ENCODE measurements around the gene PAN3. TPM values are rescaled to one million over a fixed set of nuclear protein-coding genes. Genes with fewer than 3 reads are reported as not detected.

Gene PAN3
- total and polyA plus RNA-seq, 2 experiments from 2014 or later, result 7.8 to 25.1 TPM

- Histone ChIP-seq H3K27ac (no peak overlapping the region), H3K4me1 (ENCODE audit: low read depth) (no peaks in the 10 kb centered on the region), H3K36me3 (no peaks in the 10 kb centered on the region), H3K27me3 (no peaks in the 10 kb centered on the region), H3K4me3 (no peak overlapping the region), H3K9me3 (ENCODE audit: low read depth) (no peaks in the 10 kb centered on the region)
- TF ChIP-seq CTCF (IDR thresholded peaks at IDR 0.05; ENCODE audit: low read depth, low read length), result no peak
- DNase-seq (ENCODE audit: low read depth in 1 of 2, low spot score in 1 of 2), result no peak
These were observed 163.5 kb downstream of the PAN3 start for GRCh38 chr13:28301839-28302238.

DNA sequence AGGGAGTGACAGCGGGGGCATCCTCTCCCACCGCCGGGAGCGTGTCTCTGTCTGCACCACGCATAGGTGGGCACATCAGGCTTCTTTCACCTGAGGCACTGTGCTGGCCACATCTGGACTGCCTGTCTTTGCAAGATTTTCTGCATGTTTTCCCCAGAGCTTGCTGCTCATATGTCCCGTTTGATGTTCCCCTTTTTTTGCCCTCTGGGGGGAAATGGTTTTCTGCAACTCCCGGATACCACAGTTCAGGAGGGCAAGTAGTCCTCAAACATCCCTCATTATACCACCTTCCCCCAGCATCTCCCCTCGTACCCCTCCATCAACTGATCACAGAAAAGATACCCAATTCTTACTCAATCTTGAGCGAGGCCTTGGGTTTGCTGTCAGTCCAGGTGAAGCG lies 168.0 kb downstream of the PAN3 start:
- no peak for DNase-seq (ENCODE audit: low read depth in 1 of 2, low spot score in 1 of 2)
- H3K27me3 ChIP-seq, result no peaks in the 10 kb centered on the region
- TF ChIP-seq CTCF (IDR thresholded peaks at IDR 0.05; ENCODE audit: low read depth, low read length), result no peak
- no peaks in the 10 kb centered on the region for H3K36me3 ChIP-seq
- no peaks in the 10 kb centered on the region for H3K4me1 ChIP-seq (ENCODE audit: low read depth)
- H3K4me3 ChIP-seq, result no peak overlapping the region
- H3K27ac ChIP-seq, result no peak overlapping the region
- no peaks in the 10 kb centered on the region for H3K9me3 ChIP-seq (ENCODE audit: low read depth)

DNA sequence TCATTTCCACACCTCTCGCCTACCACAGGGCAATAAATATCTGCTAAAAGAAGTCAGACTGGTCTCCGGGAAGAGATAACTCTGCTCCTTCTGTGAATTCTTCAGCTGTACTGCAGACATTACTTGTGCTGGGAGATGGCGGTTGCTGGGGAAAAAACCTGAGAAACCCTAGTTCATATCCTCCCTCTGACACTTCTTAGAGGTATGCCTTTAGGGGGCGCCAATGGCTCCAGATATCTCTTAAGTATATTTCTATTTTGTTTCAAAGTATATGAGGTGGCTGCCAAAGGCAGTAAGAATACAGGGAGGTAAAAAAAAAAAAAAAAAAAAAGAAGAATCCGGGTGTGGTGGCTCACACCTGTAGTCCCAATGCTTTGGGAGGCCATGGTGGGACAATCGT lies 175.2 kb downstream of the PAN3 start:
- no peak overlapping the region for H3K4me3 ChIP-seq
- H3K27ac ChIP-seq, result no peak overlapping the region
- H3K27me3 ChIP-seq, result no peaks in the 10 kb centered on the region
- H3K9me3 ChIP-seq (ENCODE audit: low read depth), result no peaks in the 10 kb centered on the region
- H3K4me1 ChIP-seq (ENCODE audit: low read depth), result peaks cover 8% of the 10 kb centered on the region
- TF ChIP-seq CTCF (IDR thresholded peaks at IDR 0.05; ENCODE audit: low read depth, low read length), result peak; percentile 50
- peak in 1 of 2 donors; percentile 68 for DNase-seq (ENCODE audit: low read depth in 1 of 2, low spot score in 1 of 2)
- H3K36me3 ChIP-seq, result no peaks in the 10 kb centered on the region

- no peak for TF ChIP-seq CTCF (IDR thresholded peaks at IDR 0.05; ENCODE audit: low read depth, low read length)
- Histone ChIP-seq H3K9me3 (ENCODE audit: low read depth) (no peaks in the 10 kb centered on the region), H3K36me3 (no peaks in the 10 kb centered on the region), H3K4me3 (no peak overlapping the region), H3K27me3 (no peaks in the 10 kb centered on the region), H3K4me1 (ENCODE audit: low read depth) (peaks cover 11% of the 10 kb centered on the region), H3K27ac (no peak overlapping the region)
- DNase-seq (ENCODE audit: low read depth in 1 of 2, low spot score in 1 of 2), result no peak
These were observed 176.5 kb downstream of the PAN3 start for GRCh38 chr13:28314879-28315278.

DNA sequence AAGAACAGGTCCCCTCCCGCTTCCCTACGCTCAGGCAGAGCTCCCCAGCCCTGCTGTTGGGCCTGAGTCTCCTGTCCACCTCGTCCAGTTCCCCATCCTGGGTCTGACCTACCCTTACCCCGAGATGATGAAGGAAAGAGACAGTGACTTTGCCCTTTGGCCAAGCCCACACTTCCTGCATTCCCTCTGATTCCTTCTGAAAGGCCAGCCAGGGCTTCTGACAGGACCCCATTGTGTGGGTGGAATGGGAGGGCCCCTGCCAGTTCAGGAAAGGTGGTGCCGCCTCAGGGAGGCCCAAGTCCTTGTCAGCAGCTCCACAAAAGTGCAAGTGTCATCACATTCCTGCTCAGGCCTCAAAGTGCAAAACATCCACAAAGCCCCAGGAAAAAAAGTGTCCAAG lies 177.8 kb downstream of the PAN3 start:
- Histone ChIP-seq H3K4me3 (no peak overlapping the region), H3K36me3 (no peaks in the 10 kb centered on the region), H3K27me3 (no peaks in the 10 kb centered on the region), H3K9me3 (ENCODE audit: low read depth) (no peaks in the 10 kb centered on the region), H3K4me1 (ENCODE audit: low read depth) (peaks cover 11% of the 10 kb centered on the region), H3K27ac (peak overlapping the region; percentile 53)
- DNase-seq (ENCODE audit: low read depth in 1 of 2, low spot score in 1 of 2), result no peak
- TF ChIP-seq CTCF (IDR thresholded peaks at IDR 0.05; ENCODE audit: low read depth, low read length), result no peak

GRCh38 chr13:28316836-28317235 lies 178.5 kb downstream of the PAN3 start:
- DNase-seq (ENCODE audit: low read depth in 1 of 2, low spot score in 1 of 2), result no peak
- TF ChIP-seq CTCF (IDR thresholded peaks at IDR 0.05; ENCODE audit: low read depth, low read length), result no peak
- Histone ChIP-seq H3K4me3 (no peak overlapping the region), H3K27me3 (no peaks in the 10 kb centered on the region), H3K27ac (no peak overlapping the region), H3K9me3 (ENCODE audit: low read depth) (no peaks in the 10 kb centered on the region), H3K36me3 (no peaks in the 10 kb centered on the region), H3K4me1 (ENCODE audit: low read depth) (peaks cover 11% of the 10 kb centered on the region)

Measured in cardiac muscle cell (in vitro differentiated cells and primary cell).